Astrocyte of the spinal cord (primary cell): Measurements from ENCODE around the gene STIM1.

Source experiments
- DNase-seq: peaks from one replicate; pipeline ENCODE4 v3.0.0; 2011; ENCODE audit warnings: low read depth, low spot score
- H3K4me3 ChIP-seq: 2 replicates; pipeline ENCODE4 v1.5.1; 2011; ENCODE audit warnings: low read depth, mild to moderate bottlenecking, low read length, moderate library complexity
- in situ Hi-C: cut with HindIII; loops from 2 replicates; pipeline ENCODE4 v1.10.0; 2017; ENCODE audit warnings: low sequenced_read_pairs
- TF ChIP-seq, protein P1 (sequence below): IDR thresholded peaks from 2 replicates; pipeline ENCODE4 v1.5.1; 2012; ENCODE audit warnings: low read depth, mild to moderate bottlenecking, low read length, inconsistent platforms

STIM1 gene

DNA sequence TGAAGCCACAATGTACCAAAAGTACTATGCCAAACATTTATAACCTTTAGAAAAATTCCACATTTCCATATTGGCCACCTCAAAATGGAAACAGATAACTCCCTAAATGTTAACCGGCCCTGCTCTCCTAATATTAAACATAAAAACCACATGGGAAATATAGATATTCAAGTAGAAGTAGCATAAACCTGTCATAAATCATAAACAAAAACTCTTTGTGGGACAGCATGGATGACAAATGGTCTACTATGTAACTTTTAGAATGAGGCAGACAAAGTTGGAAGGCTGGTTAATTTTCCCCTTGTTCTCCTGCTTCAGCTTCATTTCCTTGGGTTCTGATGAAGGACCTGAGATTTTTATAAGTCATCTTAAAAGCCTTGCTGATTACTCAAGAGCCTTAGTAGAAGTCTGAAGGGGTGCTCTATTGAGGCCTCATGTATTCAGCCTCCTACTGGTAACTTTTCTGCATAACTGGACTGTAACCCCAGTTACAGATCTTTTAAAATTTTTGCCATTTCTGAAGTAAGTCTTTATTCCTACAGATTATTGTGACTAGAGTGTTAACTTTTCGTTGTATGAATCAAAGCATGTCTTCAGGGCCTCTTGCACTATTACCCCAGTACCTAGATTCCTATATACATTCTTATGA lies 116.4 kb downstream of the STIM1 start:
- DNase-seq = no peak
- no peak overlapping the region for H3K4me3 ChIP-seq
- in situ Hi-C loops = no loop called here
- TF ChIP-seq, protein P1, sequence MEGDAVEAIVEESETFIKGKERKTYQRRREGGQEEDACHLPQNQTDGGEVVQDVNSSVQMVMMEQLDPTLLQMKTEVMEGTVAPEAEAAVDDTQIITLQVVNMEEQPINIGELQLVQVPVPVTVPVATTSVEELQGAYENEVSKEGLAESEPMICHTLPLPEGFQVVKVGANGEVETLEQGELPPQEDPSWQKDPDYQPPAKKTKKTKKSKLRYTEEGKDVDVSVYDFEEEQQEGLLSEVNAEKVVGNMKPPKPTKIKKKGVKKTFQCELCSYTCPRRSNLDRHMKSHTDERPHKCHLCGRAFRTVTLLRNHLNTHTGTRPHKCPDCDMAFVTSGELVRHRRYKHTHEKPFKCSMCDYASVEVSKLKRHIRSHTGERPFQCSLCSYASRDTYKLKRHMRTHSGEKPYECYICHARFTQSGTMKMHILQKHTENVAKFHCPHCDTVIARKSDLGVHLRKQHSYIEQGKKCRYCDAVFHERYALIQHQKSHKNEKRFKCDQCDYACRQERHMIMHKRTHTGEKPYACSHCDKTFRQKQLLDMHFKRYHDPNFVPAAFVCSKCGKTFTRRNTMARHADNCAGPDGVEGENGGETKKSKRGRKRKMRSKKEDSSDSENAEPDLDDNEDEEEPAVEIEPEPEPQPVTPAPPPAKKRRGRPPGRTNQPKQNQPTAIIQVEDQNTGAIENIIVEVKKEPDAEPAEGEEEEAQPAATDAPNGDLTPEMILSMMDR = no peak

DNA sequence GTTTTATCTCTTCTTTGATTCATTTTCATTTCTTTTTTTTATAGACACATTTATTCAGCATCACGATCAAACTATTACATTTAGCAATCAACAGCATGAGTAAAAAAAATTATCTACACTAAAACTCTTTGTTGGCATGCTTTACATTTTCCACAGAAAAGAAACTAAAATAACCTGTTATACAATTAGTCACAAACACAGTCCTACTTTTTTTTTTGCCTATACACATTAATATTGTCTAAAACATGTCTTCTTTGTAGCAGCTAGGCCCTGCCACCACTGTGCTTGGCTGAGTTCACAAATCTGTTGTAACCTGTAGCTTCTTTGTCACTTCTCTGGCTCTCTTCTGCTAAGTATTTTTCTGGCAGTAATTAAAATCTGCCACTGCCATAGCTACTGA lies 117.0 kb downstream of the STIM1 start:
- TF ChIP-seq, protein P1 = no peak
- in situ Hi-C loops = no loop called here
- DNase-seq = no peak
- no peak overlapping the region for H3K4me3 ChIP-seq

DNA sequence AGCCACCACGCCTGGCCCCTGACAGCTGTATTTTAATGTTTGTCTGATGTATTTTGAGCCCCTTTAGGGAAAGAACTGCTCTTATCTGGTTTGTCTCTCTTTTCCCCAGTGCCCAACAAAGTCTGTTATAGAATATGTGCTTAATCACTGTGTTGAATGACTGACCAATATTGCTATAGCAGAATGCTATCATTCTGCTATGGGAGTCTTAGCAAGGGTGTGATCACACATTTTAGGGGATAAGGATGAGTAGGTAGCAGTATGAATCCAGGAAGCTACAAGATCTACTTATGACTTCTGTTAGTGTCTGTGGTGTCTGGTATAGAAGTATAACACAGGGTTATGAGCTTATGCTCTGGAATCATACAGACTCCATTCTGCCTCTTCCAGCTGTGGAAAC lies 121.6 kb downstream of the STIM1 start:
- in situ Hi-C loops = no loop called here
- H3K4me3 ChIP-seq = no peak overlapping the region
- DNase-seq = no peak
- TF ChIP-seq, protein P1 = no peak

GRCh38 chr11:3981084-3981633 lies 125.7 kb downstream of the STIM1 start:
- TF ChIP-seq, protein P1 = no peak
- no peak for DNase-seq
- in situ Hi-C loops = no loop called here
- H3K4me3 ChIP-seq = no peak overlapping the region

DNA sequence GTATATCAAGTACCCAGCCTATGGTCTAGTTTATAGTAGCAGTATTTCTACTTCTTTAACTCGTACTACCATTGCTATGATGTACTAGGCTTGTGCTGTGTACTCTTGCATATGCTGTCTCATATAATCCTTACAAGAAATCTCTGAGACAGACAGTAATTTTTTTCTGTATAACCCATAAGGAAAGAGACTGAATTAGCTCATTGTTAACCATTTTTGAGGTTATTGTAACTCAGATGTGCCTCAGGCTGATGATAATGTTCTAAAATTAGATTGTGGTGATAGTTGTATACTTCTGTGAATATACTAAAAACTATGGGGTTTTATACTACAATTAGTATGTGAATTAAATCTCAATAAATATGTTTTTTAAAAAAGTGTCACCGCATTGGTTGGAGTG lies 127.0 kb downstream of the STIM1 start:
- TF ChIP-seq, protein P1 = no peak
- no peak overlapping the region for H3K4me3 ChIP-seq
- no peak for DNase-seq
- in situ Hi-C loops = no loop called here

DNA sequence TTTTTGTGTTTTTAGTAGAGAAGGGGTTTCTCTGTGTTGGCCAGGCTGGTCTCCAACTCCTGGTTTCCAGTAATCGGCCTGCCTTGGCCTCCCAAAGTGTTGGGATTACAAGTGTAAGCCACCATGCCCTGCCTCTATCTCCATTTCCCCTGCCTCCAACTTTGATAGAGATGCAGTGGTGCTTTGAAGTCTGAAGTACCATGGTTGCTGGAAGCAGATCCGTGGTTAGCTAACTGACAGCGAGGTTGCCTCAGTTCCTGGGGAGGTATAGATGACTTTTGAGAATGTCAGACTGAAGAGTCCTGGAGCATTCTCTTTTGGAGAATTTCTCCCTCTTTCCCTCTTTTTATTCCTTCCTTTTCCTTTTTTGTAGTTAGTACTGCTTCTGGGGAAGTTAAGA lies 127.6 kb downstream of the STIM1 start:
- TF ChIP-seq, protein P1 = no peak
- no peak for DNase-seq
- in situ Hi-C loops = no loop called here
- no peak overlapping the region for H3K4me3 ChIP-seq
